C4-2B (cell line): Measurements from ENCODE around the gene CTTNBP2.

Experiments
- H3K27ac ChIP-seq: fragments of 450-650 bp; 2 replicates; pipeline ENCODE4 v1.5.1; 2017
- CTCF ChIP-seq: fragments of 450-650 bp; conservative IDR thresholded peaks from 2 replicates; pipeline ENCODE4 v1.5.1; 2017; ENCODE audit warnings: mild to moderate bottlenecking
- ZFX ChIP-seq: fragments of 450-650 bp; IDR thresholded peaks from 2 replicates; pipeline ENCODE4 v1.6.1; 2017

CTTNBP2 gene

GRCh38 chr7:117870448-117871130 lies 2.7 kb downstream of the CTTNBP2 start:
- TF ChIP-seq CTCF, result no peak
- no peak for TF ChIP-seq ZFX

DNA sequence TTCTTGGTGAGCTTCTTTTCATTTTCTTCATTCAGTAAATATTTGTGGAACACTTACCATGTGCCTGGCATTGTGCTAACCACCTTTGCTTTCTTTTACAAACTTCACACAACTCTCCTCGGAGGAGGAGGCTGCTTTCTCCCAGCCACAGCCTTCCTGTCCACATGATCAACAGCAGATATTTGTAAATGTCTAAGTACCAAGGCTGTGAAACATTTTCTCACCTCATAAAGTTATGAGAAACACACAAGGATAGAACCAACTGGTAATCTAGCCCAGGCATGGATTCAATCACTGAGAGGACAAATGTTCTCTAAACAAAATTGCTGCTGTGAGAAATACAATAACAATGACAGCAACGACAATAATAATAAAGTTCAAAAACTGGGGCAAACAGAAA lies 3.9 kb downstream of the CTTNBP2 start:
- TF ChIP-seq CTCF (no peak), ZFX (no peak)
- no peak overlapping the region for H3K27ac ChIP-seq

More at GRCh38 chr7:117870448-117871130, 2.7 kb downstream of the CTTNBP2 start:
- H3K27ac ChIP-seq, result no peak overlapping the region

DNA sequence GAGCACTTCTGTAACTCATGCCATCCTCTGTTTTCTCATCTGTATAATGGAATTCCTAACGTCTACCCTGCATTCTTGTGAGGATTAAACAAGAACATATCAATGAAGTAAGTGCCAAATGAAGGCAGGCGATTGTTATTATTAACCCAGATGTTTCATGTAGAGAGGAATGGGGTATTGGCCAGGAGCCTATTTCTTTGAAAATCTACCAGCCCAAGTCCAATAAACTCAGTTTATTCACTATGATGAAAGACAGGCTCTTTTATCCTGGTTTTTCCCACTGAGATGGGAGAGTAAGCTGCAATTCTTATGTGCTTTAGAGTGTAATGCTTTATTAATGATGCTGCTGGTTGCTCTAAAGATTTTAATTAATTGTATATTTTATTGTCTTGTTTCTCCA lies 9.6 kb downstream of the CTTNBP2 start:
- TF ChIP-seq CTCF (no peak), ZFX (no peak)
- H3K27ac ChIP-seq, result no peak overlapping the region

GRCh38 chr7:117862378-117862777 lies 10.9 kb downstream of the CTTNBP2 start:
- H3K27ac ChIP-seq, result no peak overlapping the region
- TF ChIP-seq ZFX (no peak), CTCF (no peak)

GRCh38 chr7:117859246-117859812 lies 13.9 kb downstream of the CTTNBP2 start:
- H3K27ac ChIP-seq, result no peak overlapping the region
- no peak for TF ChIP-seq CTCF
- TF ChIP-seq ZFX, result no peak

DNA sequence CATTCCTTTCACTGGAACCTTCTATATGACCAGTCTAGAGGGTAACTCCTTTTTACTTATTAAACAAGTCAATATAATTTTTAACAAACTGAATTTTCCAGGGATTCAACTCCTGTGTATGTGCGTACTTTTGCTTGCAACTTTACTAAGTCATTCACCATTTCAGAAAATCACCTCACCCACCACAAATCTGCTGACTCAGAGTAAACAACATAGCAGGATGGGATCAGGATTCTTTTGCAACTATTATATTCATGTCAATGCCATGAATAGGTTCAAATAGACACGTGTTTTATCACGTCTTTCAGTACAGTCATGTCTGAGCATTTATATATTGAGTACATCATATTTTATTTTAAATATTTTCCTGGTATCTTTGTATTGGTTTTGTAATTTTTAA lies 14.5 kb downstream of the CTTNBP2 start:
- H3K27ac ChIP-seq, result no peak overlapping the region
- no peak for TF ChIP-seq ZFX
- no peak for TF ChIP-seq CTCF

DNA sequence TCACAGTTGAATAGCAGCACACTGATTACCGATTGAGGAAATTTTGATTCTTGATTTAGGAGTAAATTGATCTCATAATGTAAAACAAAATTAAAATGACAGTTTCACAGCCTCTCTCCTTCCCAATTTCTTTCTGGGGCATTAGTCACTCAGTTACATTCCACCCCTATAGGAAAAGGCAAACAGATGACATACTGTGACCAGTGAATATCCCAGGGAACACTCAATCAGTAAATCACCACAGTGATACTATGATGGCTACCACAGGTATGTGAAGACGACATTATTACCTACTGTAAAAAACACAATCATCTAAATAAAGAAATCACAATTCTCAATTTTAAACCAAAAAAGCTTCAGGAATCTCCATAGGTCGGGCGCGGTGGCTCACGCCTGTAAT lies 15.5 kb downstream of the CTTNBP2 start:
- H3K27ac ChIP-seq, result no peak overlapping the region
- TF ChIP-seq ZFX, result no peak
- TF ChIP-seq CTCF, result no peak
